HG02763 (cell line): ENCODE measurements around the gene VAX1.
"Not testable (repeated sequence)": the region's sequence is repeated elsewhere in the genome, so short reads cannot be mapped to it uniquely, and the experiment has no call there.

ENCODE experiments used
- ATAC-seq: cut with Tn5 transposase; IDR thresholded peaks from one replicate; pipeline ENCODE4 v1.9.1; 2021; ENCODE audit warnings: mild to moderate bottlenecking, moderate library complexity; ENCODE audit not compliant: unreplicated experiment

The VAX1 gene

GRCh38 chr10:117137911-117138642, at the start of gene VAX1:
Gene VAX1 (minus strand): TSS chr10:117138270. CDS start chr10:117138056, 214 bp downstream.
- ATAC-seq, result no peak

- no peak for ATAC-seq
These were observed 49.0 kb upstream of the VAX1 start for GRCh38 chr10:117186832-117187615.

- ATAC-seq, result not testable (repeated sequence)
These were observed 47.7 kb upstream of the VAX1 start for GRCh38 chr10:117185817-117186216.

- no peak for ATAC-seq
These were observed 46.8 kb upstream of the VAX1 start for GRCh38 chr10:117184821-117185220.

GRCh38 chr10:117184296-117184695, 46.2 kb upstream of the VAX1 start:
- no peak for ATAC-seq

GRCh38 chr10:117178190-117178589, 40.1 kb upstream of the VAX1 start:
- no peak for ATAC-seq

GRCh38 chr10:117175901-117176534, 37.9 kb upstream of the VAX1 start:
- ATAC-seq, result peak; percentile 36

GRCh38 chr10:117175215-117175900, 37.3 kb upstream of the VAX1 start:
- peak; percentile 27 for ATAC-seq

- peak; percentile 84 for ATAC-seq
These were observed 36.6 kb upstream of the VAX1 start for GRCh38 chr10:117174439-117175214.

GRCh38 chr10:117170244-117170643, 32.2 kb upstream of the VAX1 start:
- ATAC-seq, result no peak

GRCh38 chr10:117169480-117169879, 31.4 kb upstream of the VAX1 start:
- no peak for ATAC-seq

GRCh38 chr10:117168729-117169128, 30.7 kb upstream of the VAX1 start:
- no peak for ATAC-seq

GRCh38 chr10:117167789-117168674, 30.0 kb upstream of the VAX1 start:
- ATAC-seq, result peak; percentile 85

- ATAC-seq, result no peak
These were observed 29.3 kb upstream of the VAX1 start for GRCh38 chr10:117167346-117167788.

GRCh38 chr10:117166418-117167345, 28.6 kb upstream of the VAX1 start:
- ATAC-seq, result no peak

GRCh38 chr10:117165538-117166417, 27.7 kb upstream of the VAX1 start:
- no peak for ATAC-seq
